Calu3 (cell line): ENCODE data around the gene CUEDC1. TPM values are rescaled to one million over a fixed set of nuclear protein-coding genes. Genes with fewer than 3 reads are reported as not detected.

Experiments used
- BruUV-seq: library from RNA; stranded (reverse); fragments of 400-500 nt; replicated peaks from 2 replicates; lab custom pipeline; 2021; lab: Mats Ljungman, UMichigan
- CTCF ChIA-PET: fragments of 300-600 bp; sonication (Branson Sonifier 250); formaldehyde crosslinking; loops from one replicate; lab custom pipeline; 2022; ENCODE audit warnings: antibody characterized with exemption; lab: Charles Lee
- DNase-seq: peaks from one replicate; pipeline ENCODE4 v3.0.0; 2022
- H3K27ac Mint-ChIP-seq: one replicate; pipeline ENCODE4 v1.8.0; 2022; ENCODE audit warnings: mixed read lengths; ENCODE audit not compliant: unreplicated experiment
- H3K27me3 Mint-ChIP-seq: one replicate; pipeline ENCODE4 v1.8.0; 2022; ENCODE audit warnings: mixed read lengths; ENCODE audit not compliant: unreplicated experiment
- H3K36me3 Mint-ChIP-seq: one replicate; pipeline ENCODE4 v1.8.0; 2022; ENCODE audit warnings: mild to moderate bottlenecking, moderate library complexity, mixed read lengths; ENCODE audit not compliant: insufficient read depth, unreplicated experiment
- H3K4me1 Mint-ChIP-seq: one replicate; pipeline ENCODE4 v1.8.0; 2022; ENCODE audit warnings: mild to moderate bottlenecking, low read depth, mixed read lengths; ENCODE audit not compliant: unreplicated experiment
- H3K4me3 Mint-ChIP-seq: one replicate; pipeline ENCODE4 v1.8.0; 2022; ENCODE audit warnings: mild to moderate bottlenecking, low read depth, moderate library complexity, mixed read lengths; ENCODE audit not compliant: unreplicated experiment
- H3K9me3 Mint-ChIP-seq: one replicate; pipeline ENCODE4 v1.8.0; 2022; ENCODE audit warnings: low read depth, mixed read lengths; ENCODE audit not compliant: unreplicated experiment
- intact Hi-C: fragments of 100-400 bp; cut with micrococcal nuclease; formaldehyde crosslinking; loops from one replicate; pipeline ENCODE4 v1.10.0; 2022; ENCODE audit not compliant: unreplicated experiment
- total RNA-seq: library from RNA; stranded (reverse); gene quantifications from 2 replicates; pipeline ENCODE4 v1.2.3, GENCODE V29; 2022
- TF ChIP-seq, protein P1 (sequence below): fragments of 200-600 bp; IDR thresholded peaks from one replicate; pipeline ENCODE4 v1.8.0; 2022; ENCODE audit warnings: antibody characterized with exemption; ENCODE audit not compliant: unreplicated experiment

Gene CUEDC1
- total RNA-seq, 1 experiment from 2014 or later, result 30.9 TPM

- TF ChIP-seq, protein P1, sequence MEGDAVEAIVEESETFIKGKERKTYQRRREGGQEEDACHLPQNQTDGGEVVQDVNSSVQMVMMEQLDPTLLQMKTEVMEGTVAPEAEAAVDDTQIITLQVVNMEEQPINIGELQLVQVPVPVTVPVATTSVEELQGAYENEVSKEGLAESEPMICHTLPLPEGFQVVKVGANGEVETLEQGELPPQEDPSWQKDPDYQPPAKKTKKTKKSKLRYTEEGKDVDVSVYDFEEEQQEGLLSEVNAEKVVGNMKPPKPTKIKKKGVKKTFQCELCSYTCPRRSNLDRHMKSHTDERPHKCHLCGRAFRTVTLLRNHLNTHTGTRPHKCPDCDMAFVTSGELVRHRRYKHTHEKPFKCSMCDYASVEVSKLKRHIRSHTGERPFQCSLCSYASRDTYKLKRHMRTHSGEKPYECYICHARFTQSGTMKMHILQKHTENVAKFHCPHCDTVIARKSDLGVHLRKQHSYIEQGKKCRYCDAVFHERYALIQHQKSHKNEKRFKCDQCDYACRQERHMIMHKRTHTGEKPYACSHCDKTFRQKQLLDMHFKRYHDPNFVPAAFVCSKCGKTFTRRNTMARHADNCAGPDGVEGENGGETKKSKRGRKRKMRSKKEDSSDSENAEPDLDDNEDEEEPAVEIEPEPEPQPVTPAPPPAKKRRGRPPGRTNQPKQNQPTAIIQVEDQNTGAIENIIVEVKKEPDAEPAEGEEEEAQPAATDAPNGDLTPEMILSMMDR, result no peak
Observed at GRCh38 chr17:57859601-57860413, 95.4 kb downstream of the CUEDC1 start.

GRCh38 chr17:57858838-57859237 is 96.4 kb downstream of the CUEDC1 start:
- Mint-ChIP-seq H3K27ac (no peak overlapping the region), H3K9me3 (no peaks in the 10 kb centered on the region), H3K27me3 (no peaks in the 10 kb centered on the region), H3K4me3 (no peak overlapping the region), H3K36me3 (peaks cover 27% of the 10 kb centered on the region), H3K4me1 (no peaks in the 10 kb centered on the region)
- TF ChIP-seq, protein P1, result no peak
- BruUV-seq, result no TSS peak
- no peak for DNase-seq
- CTCF ChIA-PET, result interaction anchor here (1.5 kb wide), 1 partner anchor 141 kb away, joined by 8 read pairs; no protein-coding TSS in a partner anchor
- intact Hi-C loops, result loop anchor here (2.0 to 5.0 kb wide), 2 partner anchors 136 to 253 kb away; no protein-coding TSS in a partner anchor

More at GRCh38 chr17:57859601-57860413, 95.4 kb downstream of the CUEDC1 start:
- BruUV-seq, result TSS peak; percentile 17
- H3K27me3 Mint-ChIP-seq, result no peaks in the 10 kb centered on the region
- intact Hi-C loops, result loop anchor here (2.0 to 5.0 kb wide), 2 partner anchors 135 to 252 kb away; no protein-coding TSS in a partner anchor
- no peak for DNase-seq
- H3K9me3 Mint-ChIP-seq, result no peaks in the 10 kb centered on the region
- no peak overlapping the region for H3K4me3 Mint-ChIP-seq
- no peaks in the 10 kb centered on the region for H3K4me1 Mint-ChIP-seq
- peaks cover 33% of the 10 kb centered on the region for H3K36me3 Mint-ChIP-seq
- CTCF ChIA-PET, result interaction anchor here (0.6 to 3.1 kb wide), 5 partner anchors 15 to 216 kb away, joined by 3 to 17 read pairs (median 4); partner anchors contain the start of gene VEZF1
- H3K27ac Mint-ChIP-seq, result no peak overlapping the region

GRCh38 chr17:57856792-57857620 is 98.2 kb downstream of the CUEDC1 start:
- BruUV-seq, result no TSS peak
- Mint-ChIP-seq H3K27me3 (no peaks in the 10 kb centered on the region), H3K9me3 (no peaks in the 10 kb centered on the region), H3K4me1 (peaks cover 2% of the 10 kb centered on the region), H3K36me3 (peaks cover 14% of the 10 kb centered on the region), H3K27ac (no peak overlapping the region), H3K4me3 (no peak overlapping the region)
- intact Hi-C loops, result loop anchor here (5.0 kb wide), 1 partner anchor 255 kb away; no protein-coding TSS in a partner anchor
- CTCF ChIA-PET, result interaction anchor here (1.2 to 1.5 kb wide), 2 partner anchors 142 kb away, joined by 6 to 8 read pairs; no protein-coding TSS in a partner anchor
- TF ChIP-seq, protein P1, result no peak
- no peak for DNase-seq
